IMR-90 (cell line): ENCODE results near the gene DRD4. TPM values are rescaled to one million over a fixed set of nuclear protein-coding genes. Genes with fewer than 3 reads are reported as not detected.

Experiments used
- polyA plus RNA-seq, 3 experiments: library from polyadenylated mRNA; depleted of rRNA; stranded (reverse); fragments of >200 nt; gene quantifications; 2 replicates each; pipeline ENCODE4 v1.2.3, GENCODE V29; 2012; ENCODE audit warnings: low replicate concordance in 1 of 3
- total RNA-seq: library from RNA; depleted of rRNA; stranded (reverse); fragments of >200 nt; gene quantifications from 2 replicates; pipeline ENCODE4 v1.2.3, GENCODE V29; 2012; rRNA removed

The DRD4 gene
- total and polyA plus RNA-seq, 2 of the 4 experiments (the other 2 are of a cell fraction), result not detected

Other genes with a start within 250 kb of the DRD4 start
- gene PKP3, start 243.1 kb upstream of the DRD4 start, total RNA-seq, result 1.4 and 2.2 TPM in 2 replicates
- gene PKP3, start 243.1 kb upstream of the DRD4 start, polyA plus RNA-seq (2012; rRNA removed), result 1.5 and 2.6 TPM in 2 replicates
- gene SIGIRR, start 222.3 kb upstream of the DRD4 start, total RNA-seq, result 9.4 and 10.9 TPM in 2 replicates
- gene SIGIRR, start 222.3 kb upstream of the DRD4 start, polyA plus RNA-seq (2012; rRNA removed), result 27.6 and 33.8 TPM in 2 replicates
- gene ANO9, start 195.3 kb upstream of the DRD4 start, total RNA-seq, result not detected in 2 replicates
- gene ANO9, start 195.3 kb upstream of the DRD4 start, polyA plus RNA-seq (2012; rRNA removed), result not detected in 2 replicates
- 21.4 and 23.5 TPM in 2 replicates for gene PTDSS2, start 187.0 kb upstream of the DRD4 start, total RNA-seq
- gene PTDSS2, start 187.0 kb upstream of the DRD4 start, polyA plus RNA-seq (2012; rRNA removed), result 26.6 and 29.8 TPM in 2 replicates
- 138 and 143 TPM in 2 replicates for gene RNH1, start 130.0 kb upstream of the DRD4 start, total RNA-seq
- 238 and 247 TPM in 2 replicates for gene RNH1, start 130.0 kb upstream of the DRD4 start, polyA plus RNA-seq (2012; rRNA removed)
- 99.4 and 108 TPM in 2 replicates for gene HRAS, start 101.7 kb upstream of the DRD4 start, total RNA-seq
- gene HRAS, start 101.7 kb upstream of the DRD4 start, polyA plus RNA-seq (2012; rRNA removed), result 123 and 154 TPM in 2 replicates
- 0.28 and 0.36 TPM in 2 replicates for gene LRRC56, start 99.7 kb upstream of the DRD4 start, total RNA-seq
- 1.3 and 1.7 TPM in 2 replicates for gene LRRC56, start 99.7 kb upstream of the DRD4 start, polyA plus RNA-seq (2012; rRNA removed)
- 0.18 and 0.28 TPM in 2 replicates for gene LMNTD2, start 76.5 kb upstream of the DRD4 start, total RNA-seq
- gene LMNTD2, start 76.5 kb upstream of the DRD4 start, polyA plus RNA-seq (2012; rRNA removed), result 1.3 and 2.5 TPM in 2 replicates
- gene RASSF7, start 76.3 kb upstream of the DRD4 start, total RNA-seq, result 6.8 and 6.9 TPM in 2 replicates
- gene RASSF7, start 76.3 kb upstream of the DRD4 start, polyA plus RNA-seq (2012; rRNA removed), result 18.5 and 24.2 TPM in 2 replicates
- gene PHRF1, start 60.8 kb upstream of the DRD4 start, total RNA-seq, result 10.9 and 12.2 TPM in 2 replicates
- 17.5 and 23.0 TPM in 2 replicates for gene PHRF1, start 60.8 kb upstream of the DRD4 start, polyA plus RNA-seq (2012; rRNA removed)
- gene IRF7, start 21.3 kb upstream of the DRD4 start, total RNA-seq, result 1.4 and 1.6 TPM in 2 replicates
- gene IRF7, start 21.3 kb upstream of the DRD4 start, polyA plus RNA-seq (2012; rRNA removed), result 4.5 and 5.8 TPM in 2 replicates
- gene CDHR5, start 12.3 kb upstream of the DRD4 start, total RNA-seq, result not detected in 2 replicates
- gene CDHR5, start 12.3 kb upstream of the DRD4 start, polyA plus RNA-seq (2012; rRNA removed), result not detected in 2 replicates
- gene SCT, start 10.1 kb upstream of the DRD4 start, total RNA-seq, result not detected in 2 replicates
- not detected in 2 replicates for gene SCT, start 10.1 kb upstream of the DRD4 start, polyA plus RNA-seq (2012; rRNA removed)
- gene DEAF1, start 58.0 kb downstream of the DRD4 start, total RNA-seq, result 21.7 and 22.9 TPM in 2 replicates
- 31.6 and 35.8 TPM in 2 replicates for gene DEAF1, start 58.0 kb downstream of the DRD4 start, polyA plus RNA-seq (2012; rRNA removed)
- 5.0 and 5.6 TPM in 2 replicates for gene TMEM80, start 58.5 kb downstream of the DRD4 start, total RNA-seq
- gene TMEM80, start 58.5 kb downstream of the DRD4 start, polyA plus RNA-seq (2012; rRNA removed), result 21.2 and 21.7 TPM in 2 replicates
- 12.2 and 17.2 TPM in 2 replicates for gene EPS8L2, start 69.0 kb downstream of the DRD4 start, total RNA-seq
- 38.7 and 39.4 TPM in 2 replicates for gene EPS8L2, start 69.0 kb downstream of the DRD4 start, polyA plus RNA-seq (2012; rRNA removed)
- gene TALDO1, start 110.2 kb downstream of the DRD4 start, total RNA-seq, result 147 and 156 TPM in 2 replicates
- gene TALDO1, start 110.2 kb downstream of the DRD4 start, polyA plus RNA-seq (2012; rRNA removed), result 210 and 228 TPM in 2 replicates
- gene GATD1, start 140.2 kb downstream of the DRD4 start, total RNA-seq, result 3.0 and 4.2 TPM in 2 replicates
- gene GATD1, start 140.2 kb downstream of the DRD4 start, polyA plus RNA-seq (2012; rRNA removed), result 48.1 and 52.5 TPM in 2 replicates
- gene CEND1, start 152.8 kb downstream of the DRD4 start, total RNA-seq, result 0.83 and 0.90 TPM in 2 replicates
- 4.0 and 5.0 TPM in 2 replicates for gene CEND1, start 152.8 kb downstream of the DRD4 start, polyA plus RNA-seq (2012; rRNA removed)
- 7.2 and 8.2 TPM in 2 replicates for gene SLC25A22, start 161.0 kb downstream of the DRD4 start, total RNA-seq
- 41.3 and 48.8 TPM in 2 replicates for gene SLC25A22, start 161.0 kb downstream of the DRD4 start, polyA plus RNA-seq (2012; rRNA removed)
- gene PIDD1, start 168.0 kb downstream of the DRD4 start, total RNA-seq, result 0.56 and 1.3 TPM in 2 replicates
- gene PIDD1, start 168.0 kb downstream of the DRD4 start, polyA plus RNA-seq (2012; rRNA removed), result 16.4 and 20.3 TPM in 2 replicates
- gene RPLP2, start 172.7 kb downstream of the DRD4 start, total RNA-seq, result 59.9 and 95.0 TPM in 2 replicates
- 1,851 and 1,897 TPM in 2 replicates for gene RPLP2, start 172.7 kb downstream of the DRD4 start, polyA plus RNA-seq (2012; rRNA removed)
- gene PNPLA2, start 181.6 kb downstream of the DRD4 start, total RNA-seq, result 7.0 and 7.2 TPM in 2 replicates
- gene PNPLA2, start 181.6 kb downstream of the DRD4 start, polyA plus RNA-seq (2012; rRNA removed), result 94.3 and 109 TPM in 2 replicates
- 0.28 and 0.54 TPM in 2 replicates for gene CRACR2B, start 190.7 kb downstream of the DRD4 start, total RNA-seq
- gene CRACR2B, start 190.7 kb downstream of the DRD4 start, polyA plus RNA-seq (2012; rRNA removed), result 2.5 and 3.2 TPM in 2 replicates
- gene CD151, start 195.7 kb downstream of the DRD4 start, total RNA-seq, result 789 and 1,150 TPM in 2 replicates
- gene CD151, start 195.7 kb downstream of the DRD4 start, polyA plus RNA-seq (2012; rRNA removed), result 1,267 and 1,435 TPM in 2 replicates
- gene POLR2L, start 205.3 kb downstream of the DRD4 start, total RNA-seq, result 44.4 and 123 TPM in 2 replicates
- 416 and 907 TPM in 2 replicates for gene POLR2L, start 205.3 kb downstream of the DRD4 start, polyA plus RNA-seq (2012; rRNA removed)
- gene TSPAN4, start 205.6 kb downstream of the DRD4 start, total RNA-seq, result 143 and 161 TPM in 2 replicates
- 293 and 327 TPM in 2 replicates for gene TSPAN4, start 205.6 kb downstream of the DRD4 start, polyA plus RNA-seq (2012; rRNA removed)